Naive thymus-derived CD8-positive, alpha-beta T cell (primary cell): ENCODE data around the gene ABCG4. TPM values are rescaled to one million over a fixed set of nuclear protein-coding genes. Genes with fewer than 3 reads are reported as not detected.

Source experiments
- ATAC-seq, 2 donors: fragments of 150-1000 bp; cut with Tn5 transposase in 1 of 2; sonication (Bioruptor Pico), chemical (Tn5 transposase) in 1 of 2; 1 replicate in 1 of 2; 2 replicates in 1 of 2; pipeline ENCODE4 v1.10.0; 2021; ENCODE audit warnings: mild to moderate bottlenecking in 2 of 2, moderate library complexity in 2 of 2
- POLR2A ChIA-PET: fragments of 350-600 bp; sonication (Branson Sonifier 250); formaldehyde crosslinking; loops from one replicate; lab custom pipeline; 2021; ENCODE audit warnings: antibody characterized with exemption; lab: Charles Lee
- DNase-seq, 10 donors: peaks; one replicate each; pipeline versions ENCODE4 v3.0.0 to v3.0.0-alpha.2; 2020 to 2022
- H3K27ac Mint-ChIP-seq, 10 donors: one replicate each; pipeline ENCODE4 v1.8.0; 2020 to 2022; ENCODE audit warnings: mild to moderate bottlenecking in 10 of 10, mixed read lengths in 10 of 10, moderate library complexity in 4 of 10, inconsistent platforms in 1 of 10
- H3K27me3 Mint-ChIP-seq, 5 donors: one replicate each; pipeline ENCODE4 v1.8.0; 2021 to 2022; ENCODE audit warnings: mixed read lengths in 5 of 5
- H3K36me3 Mint-ChIP-seq, 3 donors: one replicate each; pipeline ENCODE4 v1.8.0; 2020 to 2022; ENCODE audit warnings: mixed read lengths in 3 of 3, mild to moderate bottlenecking in 2 of 3, inconsistent platforms in 1 of 3
- H3K4me1 Mint-ChIP-seq, 4 donors: one replicate each; pipeline ENCODE4 v1.8.0; 2021 to 2022; ENCODE audit warnings: mixed read lengths in 4 of 4
- H3K4me3 Mint-ChIP-seq, 10 donors: one replicate each; pipeline ENCODE4 v1.8.0; 2020 to 2022; ENCODE audit warnings: mild to moderate bottlenecking in 10 of 10, mixed read lengths in 10 of 10, moderate library complexity in 6 of 10, inconsistent platforms in 1 of 10
- H3K9me3 Mint-ChIP-seq, 9 donors: one replicate each; pipeline ENCODE4 v1.8.0; 2020 to 2022; ENCODE audit warnings: mixed read lengths in 9 of 9, mild to moderate bottlenecking in 3 of 9, inconsistent platforms in 1 of 9, moderate library complexity in 1 of 9
- polyA plus RNA-seq, 3 donors: library from polyadenylated mRNA; unstranded; fragments of 300-500 nt; fragmentation: Illumina TruSeq; gene quantifications; one replicate each; pipeline ENCODE4 v1.2.3, GENCODE V29; 2021
- total RNA-seq, 8 experiments: library from RNA in 2 of 8; stranded (reverse) in 2 of 8; gene quantifications; one replicate each; pipeline ENCODE4 v1.2.3 and lab custom pipeline; 2021 to 2026

ABCG4 gene
- total and polyA plus RNA-seq, 5 experiments from 2014 or later: not detected

DNA sequence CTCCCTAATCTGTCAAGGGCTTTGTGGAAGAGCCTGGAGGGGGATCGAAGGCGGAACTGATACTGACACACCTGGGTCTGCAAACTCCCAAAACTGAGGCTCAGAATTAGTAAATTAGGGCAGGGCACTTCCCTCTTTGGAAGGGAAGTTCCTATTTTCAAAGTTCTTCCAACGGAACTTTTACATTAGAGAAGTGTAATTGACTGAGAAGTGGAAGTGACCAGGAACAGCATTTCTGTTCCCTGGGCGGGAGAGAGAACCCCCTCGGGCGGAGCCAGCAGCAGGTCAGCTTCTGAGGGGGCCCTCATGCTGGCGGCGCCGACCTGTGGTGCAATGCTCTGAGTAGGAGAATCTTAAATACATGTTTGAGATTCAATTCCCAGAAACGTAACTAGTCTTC is 56.2 kb downstream of the ABCG4 start:
- Mint-ChIP-seq H3K27me3 (no peaks in the 10 kb centered on the region), H3K27ac (peak overlapping the region in 4 of 10 donors; percentile 45 to 86 (median 72)), H3K9me3 (no peaks in the 10 kb centered on the region), H3K4me1 (peaks cover 12 to 46% (median 31%) of the 10 kb centered on the region in 4 donors), H3K36me3 (peaks cover 0 to 2% (median 0%) of the 10 kb centered on the region in 3 donors), H3K4me3 (peak overlapping the region; percentile 42 to 98 (median 78))
- ATAC-seq (no peak), DNase-seq (no peak)
- POLR2A ChIA-PET: interaction anchor here (1.4 to 3.5 kb wide), 9 partner anchors 36 to 118 kb away, joined by 3 to 56 read pairs (median 12); no protein-coding TSS in a partner anchor

- DNase-seq (peak; percentile 85 to 98 (median 95)), ATAC-seq (peak; percentile 86 to 87)
- Mint-ChIP-seq H3K36me3 (peaks cover 0 to 2% (median 0%) of the 10 kb centered on the region in 3 donors), H3K9me3 (no peaks in the 10 kb centered on the region), H3K27me3 (no peaks in the 10 kb centered on the region), H3K4me3 (peak within 1 kb of the TSS; percentile 95 to 100 (median 98)), H3K4me1 (peaks cover 14 to 52% (median 34%) of the 10 kb centered on the region in 4 donors), H3K27ac (peak within 1 kb of the TSS; percentile 90 to 98 (median 95))
- POLR2A ChIA-PET: interaction anchor here (0.5 to 3.5 kb wide), 27 partner anchors 8 to 390 kb away, joined by 3 to 56 read pairs (median 5); partner anchors contain the start of genes RPS25 and TRAPPC4
These were observed 57.0 kb downstream of the ABCG4 start, which contains the start of gene CBL for GRCh38 chr11:119205574-119206510. Gene CBL (plus strand): TSS chr11:119206339. CDS start chr11:119206418, 79 bp downstream.

DNA sequence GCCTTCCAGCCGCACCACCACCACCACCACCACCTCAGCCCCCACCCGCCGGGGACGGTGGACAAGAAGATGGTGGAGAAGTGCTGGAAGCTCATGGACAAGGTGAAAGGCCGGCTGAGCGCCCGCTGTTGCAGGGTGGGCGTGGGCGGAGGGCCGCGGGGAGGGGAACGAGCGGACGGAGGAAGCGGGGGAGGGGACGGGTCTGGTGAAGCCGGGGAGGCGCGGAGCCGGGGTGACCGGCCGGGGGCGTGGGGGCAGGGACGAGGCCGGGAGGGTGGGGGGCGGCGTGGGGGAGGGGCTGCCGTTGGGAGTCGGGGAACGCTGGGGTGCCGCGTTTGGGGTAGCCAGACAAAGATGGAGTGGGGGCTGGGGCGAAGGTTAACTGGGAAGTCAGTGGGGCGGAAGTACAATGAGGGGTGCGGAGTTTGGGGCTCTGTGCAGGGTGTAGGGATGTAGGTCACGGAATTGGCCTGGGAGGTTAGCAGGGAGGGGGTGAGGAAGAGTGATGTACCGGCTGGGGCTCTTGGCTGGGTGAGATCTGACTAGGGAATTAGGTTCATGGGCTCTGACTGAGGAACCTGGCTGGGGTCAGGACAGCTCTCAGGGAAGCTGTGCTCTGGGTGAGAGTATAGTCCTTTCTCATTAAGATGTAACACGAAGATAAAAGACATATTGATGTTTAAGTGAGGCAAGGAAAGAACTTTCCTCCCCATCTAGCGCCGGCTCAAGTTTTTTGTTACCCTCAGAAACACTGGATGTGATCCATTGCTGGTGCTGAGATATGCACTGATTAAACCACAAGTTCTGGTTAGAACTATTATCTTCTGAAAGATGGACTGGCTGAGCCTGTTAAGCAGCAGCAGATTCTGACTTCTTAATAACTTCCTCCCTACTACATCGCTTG is 57.9 kb downstream of the ABCG4 start:
- no peaks in the 10 kb centered on the region for H3K27me3 Mint-ChIP-seq
- ATAC-seq: peak; percentile 31 to 44

DNA sequence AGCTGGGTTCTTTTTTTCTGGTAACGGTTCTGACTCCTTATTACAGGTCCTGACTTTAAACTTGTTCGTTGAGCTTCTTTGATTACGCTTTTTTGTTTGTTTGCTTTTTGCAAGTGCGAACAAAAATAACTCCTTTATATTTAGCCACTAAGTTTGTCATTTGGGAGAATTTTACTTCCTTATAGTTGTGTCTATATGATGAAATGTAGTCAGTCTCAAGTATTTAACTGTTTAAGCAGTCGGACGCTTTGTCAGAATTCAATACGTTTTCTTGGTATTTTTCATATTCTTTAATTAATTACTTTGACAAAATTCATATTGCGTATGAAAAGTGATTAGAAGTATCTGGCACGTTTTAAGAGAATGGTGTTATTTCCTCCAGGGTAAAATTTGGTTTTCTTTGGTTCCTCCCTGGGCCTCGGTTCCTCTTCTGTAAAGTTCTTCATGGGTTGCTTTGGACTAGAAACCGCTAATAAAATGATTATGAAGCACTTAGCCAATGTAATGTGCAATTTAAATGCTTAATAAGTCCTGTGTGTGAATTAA is 58.6 kb downstream of the ABCG4 start:
- H3K4me1 Mint-ChIP-seq: peaks cover 14 to 57% (median 37%) of the 10 kb centered on the region in 4 donors

More for the DNA sequence above, 57.9 kb downstream of the ABCG4 start:
- peak overlapping the region; percentile 90 to 98 (median 95) for H3K27ac Mint-ChIP-seq
- H3K9me3 Mint-ChIP-seq: no peaks in the 10 kb centered on the region
- peak; percentile 18 to 67 (median 41) for DNase-seq
- POLR2A ChIA-PET: interaction anchor here (0.6 to 3.5 kb wide), 25 partner anchors 9 to 188 kb away, joined by 3 to 56 read pairs (median 5); partner anchors contain the start of genes RPS25 and TRAPPC4
- H3K4me3 Mint-ChIP-seq: peak overlapping the region; percentile 95 to 100 (median 98)
- peaks cover 0 to 2% (median 0%) of the 10 kb centered on the region in 3 donors for H3K36me3 Mint-ChIP-seq
- peaks cover 14 to 57% (median 37%) of the 10 kb centered on the region in 4 donors for H3K4me1 Mint-ChIP-seq

GRCh38 chr11:119209186-119209585 is 60.3 kb downstream of the ABCG4 start:
- POLR2A ChIA-PET: interaction anchor here (0.7 to 1.1 kb wide), 3 partner anchors 23 to 101 kb away, joined by 4 read pairs; no protein-coding TSS in a partner anchor
- H3K36me3 Mint-ChIP-seq: peaks cover 0 to 2% (median 0%) of the 10 kb centered on the region in 3 donors
- H3K9me3 Mint-ChIP-seq: no peaks in the 10 kb centered on the region
- DNase-seq (no peak), ATAC-seq (no peak)
- H3K27me3 Mint-ChIP-seq: no peaks in the 10 kb centered on the region
- peaks cover 18 to 68% (median 47%) of the 10 kb centered on the region in 4 donors for H3K4me1 Mint-ChIP-seq
- peak overlapping the region in 5 of 10 donors; percentile 19 to 69 (median 54) for H3K4me3 Mint-ChIP-seq
- H3K27ac Mint-ChIP-seq: peak overlapping the region in 6 of 10 donors; percentile 16 to 67 (median 56)

More for the DNA sequence above, 58.6 kb downstream of the ABCG4 start:
- POLR2A ChIA-PET: interaction anchor here (0.6 to 3.5 kb wide), 11 partner anchors 10 to 118 kb away, joined by 3 to 56 read pairs (median 8); a partner anchor contains a TSS
- Mint-ChIP-seq H3K4me3 (peak overlapping the region; percentile 95 to 100 (median 98)), H3K27ac (peak overlapping the region in 9 of 10 donors; percentile 90 to 98 (median 95)), H3K27me3 (no peaks in the 10 kb centered on the region), H3K36me3 (peaks cover 0 to 2% (median 0%) of the 10 kb centered on the region in 3 donors), H3K9me3 (no peaks in the 10 kb centered on the region)
- ATAC-seq: no peak
- DNase-seq: peak in 1 of 10 donors; percentile 10

GRCh38 chr11:119210050-119210449 is 61.2 kb downstream of the ABCG4 start:
- Mint-ChIP-seq H3K27ac (peak overlapping the region in 6 of 10 donors; percentile 16 to 85 (median 58)), H3K27me3 (no peaks in the 10 kb centered on the region), H3K4me3 (peak overlapping the region in 5 of 10 donors; percentile 0 to 52 (median 24)), H3K36me3 (peaks cover 0 to 8% (median 2%) of the 10 kb centered on the region in 3 donors), H3K9me3 (no peaks in the 10 kb centered on the region), H3K4me1 (peaks cover 23 to 71% (median 54%) of the 10 kb centered on the region in 4 donors)
- DNase-seq (no peak), ATAC-seq (no peak)
- POLR2A ChIA-PET: interaction anchor here (0.7 kb wide), 2 partner anchors 22 to 100 kb away, joined by 4 read pairs; no protein-coding TSS in a partner anchor

Other genes starting within 250 kb of the ABCG4 start
- gene BCL9L, start 223.1 kb upstream of the ABCG4 start, total RNA-seq: 100 to 1,000 TPM; 283 TPM
- 1 to 10 TPM; 3.1 to 8.7 (median 4.3) TPM for gene BCL9L, start 223.1 kb upstream of the ABCG4 start, polyA plus RNA-seq
- under 1 TPM in 1 of 2 experiments, not detected in 1; 0.52 TPM for gene UPK2, start 192.8 kb upstream of the ABCG4 start, total RNA-seq
- under 1 TPM in 1 of 3 donors, not detected in 2; 0.22 TPM for gene UPK2, start 192.8 kb upstream of the ABCG4 start, polyA plus RNA-seq
- not detected for gene FOXR1, start 177.3 kb upstream of the ABCG4 start, total RNA-seq
- gene FOXR1, start 177.3 kb upstream of the ABCG4 start, polyA plus RNA-seq: not detected
- 100 to 1,000 TPM; 141 to 144 TPM for gene CENATAC, start 150.9 kb upstream of the ABCG4 start, total RNA-seq
- gene CENATAC, start 150.9 kb upstream of the ABCG4 start, polyA plus RNA-seq: 1 to 10 TPM; 6.1 to 9.1 (median 8.7) TPM
- 1,000 to 10,000 TPM; 2,469 to 2,482 TPM for gene RPS25, start 130.7 kb upstream of the ABCG4 start, total RNA-seq
- 1,000 to 10,000 TPM; 5,252 to 6,742 (median 6,279) TPM for gene RPS25, start 130.7 kb upstream of the ABCG4 start, polyA plus RNA-seq
- 100 to 1,000 TPM; 100 to 109 TPM for gene TRAPPC4, start 130.3 kb upstream of the ABCG4 start, total RNA-seq
- gene TRAPPC4, start 130.3 kb upstream of the ABCG4 start, polyA plus RNA-seq: 10 to 100 TPM; 73.0 to 97.6 (median 86.1) TPM
- 10 to 100 TPM; 15.3 to 17.1 TPM for gene SLC37A4, start 118.2 kb upstream of the ABCG4 start, total RNA-seq
- gene SLC37A4, start 118.2 kb upstream of the ABCG4 start, polyA plus RNA-seq: 10 to 100 TPM in 2 of 3 donors, 1 to 10 TPM in 1; 9.7 to 12.8 (median 12.1) TPM
- gene HYOU1, start 91.8 kb upstream of the ABCG4 start, total RNA-seq: 10 to 100 TPM; 65.1 to 69.6 TPM
- gene HYOU1, start 91.8 kb upstream of the ABCG4 start, polyA plus RNA-seq: 10 to 100 TPM; 14.1 to 17.1 (median 15.8) TPM
- 10 to 100 TPM; 63.3 to 68.0 TPM for gene VPS11, start 81.2 kb upstream of the ABCG4 start, total RNA-seq
- 10 to 100 TPM; 43.2 to 58.4 (median 44.8) TPM for gene VPS11, start 81.2 kb upstream of the ABCG4 start, polyA plus RNA-seq
- gene HMBS, start 64.2 kb upstream of the ABCG4 start, total RNA-seq: 1 to 10 TPM; 6.9 to 8.0 TPM
- 10 to 100 TPM; 20.0 to 32.7 (median 24.3) TPM for gene HMBS, start 64.2 kb upstream of the ABCG4 start, polyA plus RNA-seq
- 10 to 100 TPM; 29.0 to 37.5 TPM for gene DPAGT1, start 47.2 kb upstream of the ABCG4 start, total RNA-seq
- 10 to 100 TPM; 28.7 to 30.8 (median 29.0) TPM for gene DPAGT1, start 47.2 kb upstream of the ABCG4 start, polyA plus RNA-seq
- gene C2CD2L, start 41.7 kb upstream of the ABCG4 start, total RNA-seq: 10 to 100 TPM; 27.0 to 27.8 TPM
- gene C2CD2L, start 41.7 kb upstream of the ABCG4 start, polyA plus RNA-seq: 1 to 10 TPM; 3.4 to 10.0 (median 4.0) TPM
- gene HINFP, start 27.5 kb upstream of the ABCG4 start, total RNA-seq: 10 to 100 TPM; 66.0 to 68.6 TPM
- gene HINFP, start 27.5 kb upstream of the ABCG4 start, polyA plus RNA-seq: 10 to 100 TPM in 1 of 3 donors, 1 to 10 TPM in 2; 7.3 to 24.9 (median 7.5) TPM
- 10 to 100 TPM; 10.3 to 10.5 TPM for gene NLRX1, start 19.7 kb downstream of the ABCG4 start, total RNA-seq
- 10 to 100 TPM in 1 of 3 donors, 1 to 10 TPM in 2; 4.0 to 10.9 (median 7.1) TPM for gene NLRX1, start 19.7 kb downstream of the ABCG4 start, polyA plus RNA-seq
- gene NHERF4, start 36.4 kb downstream of the ABCG4 start, total RNA-seq: under 1 TPM; 0.42 to 0.55 TPM
- not detected for gene NHERF4, start 36.4 kb downstream of the ABCG4 start, polyA plus RNA-seq
- 10 to 100 TPM; 46.9 to 51.6 TPM for gene CBL, start 57.3 kb downstream of the ABCG4 start, total RNA-seq
- gene CBL, start 57.3 kb downstream of the ABCG4 start, polyA plus RNA-seq: 10 to 100 TPM; 11.5 to 16.1 (median 12.2) TPM
- under 1 TPM; 0.33 to 0.55 TPM for gene MCAM, start 168.1 kb downstream of the ABCG4 start, total RNA-seq
- gene MCAM, start 168.1 kb downstream of the ABCG4 start, polyA plus RNA-seq: 1 to 10 TPM in 1 of 3 donors, under 1 TPM in 2; 0.35 to 1.2 (median 0.65) TPM
- 10 to 100 TPM; 19.8 to 21.1 TPM for gene RNF26, start 185.5 kb downstream of the ABCG4 start, total RNA-seq
- 10 to 100 TPM; 37.0 to 45.9 (median 39.6) TPM for gene RNF26, start 185.5 kb downstream of the ABCG4 start, polyA plus RNA-seq
- gene C1QTNF5, start 191.8 kb downstream of the ABCG4 start, total RNA-seq: not detected
- not detected for gene C1QTNF5, start 191.8 kb downstream of the ABCG4 start, polyA plus RNA-seq
- not detected for gene MFRP, start 197.7 kb downstream of the ABCG4 start, total RNA-seq
- gene MFRP, start 197.7 kb downstream of the ABCG4 start, polyA plus RNA-seq: not detected
- gene USP2, start 232.6 kb downstream of the ABCG4 start, total RNA-seq: under 1 TPM; 0.16 to 0.23 TPM
- gene USP2, start 232.6 kb downstream of the ABCG4 start, polyA plus RNA-seq: under 1 TPM in 1 of 3 donors, not detected in 2; 0.13 TPM